ENCODE data around the gene AHSA1.

Gene AHSA1

DNA sequence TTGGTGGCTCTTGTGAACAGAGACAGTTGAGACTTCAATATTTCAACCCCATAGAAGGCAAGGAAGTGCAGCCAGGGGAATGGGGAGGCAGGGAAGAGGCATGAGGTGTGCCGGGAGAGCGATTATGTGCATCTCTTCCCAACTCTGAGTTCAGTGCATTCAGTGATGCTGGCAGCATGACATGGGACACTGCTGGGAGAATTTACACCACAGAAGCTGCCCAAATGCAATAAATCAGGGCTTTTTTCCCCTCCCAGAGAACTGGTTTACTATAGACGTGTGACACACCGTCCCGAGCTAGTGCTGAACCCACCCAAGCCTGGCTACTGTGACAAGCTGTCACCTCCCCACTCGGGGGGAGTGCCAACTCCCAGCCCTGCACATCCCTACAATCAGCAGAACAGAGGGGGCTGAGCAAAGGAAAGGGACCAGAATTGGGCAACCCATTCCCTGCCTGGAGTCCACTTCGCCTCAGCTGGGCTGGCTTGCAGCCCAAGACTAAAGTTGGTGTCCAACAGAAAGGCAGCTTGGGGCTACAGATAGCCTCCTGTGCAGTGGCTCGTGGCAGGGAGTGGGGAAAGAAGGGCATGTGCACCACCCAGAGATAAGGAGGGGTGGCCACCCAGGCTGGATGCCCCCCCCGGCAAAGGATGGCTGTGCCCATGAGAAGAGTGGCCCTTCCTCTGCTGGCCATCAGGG, 16.7 kb downstream of the AHSA1 start:
- DNase-seq, result no peak

DNA sequence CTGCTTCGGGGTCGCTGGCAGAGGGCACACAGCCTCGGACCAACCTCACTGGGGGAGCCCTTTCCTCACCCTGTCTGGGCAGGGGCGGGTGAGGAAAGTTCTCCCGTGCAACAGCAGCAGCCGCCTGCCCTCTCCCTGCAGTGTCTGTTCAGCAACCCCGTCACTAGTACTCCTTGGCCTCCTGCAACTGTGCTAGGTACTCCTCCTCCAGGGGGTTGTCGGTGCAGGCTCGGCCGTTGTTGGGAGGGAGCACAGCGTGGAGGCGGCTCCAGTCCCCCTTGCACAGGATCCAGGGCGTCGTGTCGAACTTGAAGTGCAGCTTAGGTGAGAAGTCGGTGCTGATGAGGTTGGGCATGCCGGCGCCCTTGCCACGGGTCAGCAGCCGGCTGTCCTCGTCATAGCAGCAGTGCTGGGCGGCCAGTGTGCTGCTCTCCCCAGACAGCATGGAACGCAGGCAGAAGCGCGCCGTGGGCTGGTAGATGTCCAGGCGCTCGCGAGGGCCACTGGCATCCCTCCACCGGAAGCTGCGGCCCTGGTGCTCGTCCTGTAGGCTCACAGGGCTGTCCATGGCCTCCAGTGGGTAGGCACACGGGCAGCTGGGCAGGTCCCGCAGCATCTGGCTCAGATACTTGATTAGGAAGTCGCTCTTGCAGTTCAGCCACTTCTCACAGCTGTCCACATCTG, 17.7 kb downstream of the AHSA1 start:
- DNase-seq, result no peak

DNA sequence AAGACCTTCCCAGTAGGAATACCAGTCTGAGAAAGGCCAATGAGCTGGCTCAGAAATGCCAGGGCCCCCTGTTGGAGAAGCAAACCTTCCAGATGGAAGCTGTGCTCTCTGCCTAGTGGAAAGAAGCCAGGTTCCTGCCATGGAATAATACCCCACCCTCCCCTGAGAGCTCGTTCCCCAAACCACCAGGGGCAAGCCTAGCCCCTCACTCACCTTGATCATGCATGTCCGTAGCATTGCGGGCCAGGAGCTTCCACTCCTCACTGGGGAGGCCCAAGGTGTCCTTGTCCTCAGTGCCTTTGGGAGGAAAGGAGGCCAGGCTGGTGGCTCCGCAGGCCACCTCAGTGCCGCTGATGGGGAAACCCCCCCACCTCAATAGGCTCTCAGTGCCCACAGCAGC, 20.1 kb downstream of the AHSA1 start:
- DNase-seq, result no peak

DNA sequence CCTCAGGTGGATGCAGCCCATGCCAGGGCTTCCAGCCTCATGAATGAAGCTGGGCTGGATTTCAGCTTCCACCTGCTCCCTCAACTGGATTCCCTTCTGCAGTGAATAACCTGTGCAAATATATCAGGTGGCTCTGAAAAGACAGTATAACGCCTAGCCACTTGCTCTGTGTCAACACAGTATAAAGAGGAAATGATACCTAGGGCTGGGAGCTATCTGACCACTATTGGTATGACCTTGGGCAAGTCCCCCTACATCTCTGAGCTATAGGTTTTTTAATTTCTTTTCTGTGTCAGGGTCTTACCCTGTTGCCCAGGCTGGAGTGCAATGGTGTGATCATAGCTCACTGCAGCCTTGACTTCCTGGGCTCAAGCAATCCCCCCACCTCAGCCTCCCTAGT, 20.9 kb downstream of the AHSA1 start:
- DNase-seq, result no peak

DNA sequence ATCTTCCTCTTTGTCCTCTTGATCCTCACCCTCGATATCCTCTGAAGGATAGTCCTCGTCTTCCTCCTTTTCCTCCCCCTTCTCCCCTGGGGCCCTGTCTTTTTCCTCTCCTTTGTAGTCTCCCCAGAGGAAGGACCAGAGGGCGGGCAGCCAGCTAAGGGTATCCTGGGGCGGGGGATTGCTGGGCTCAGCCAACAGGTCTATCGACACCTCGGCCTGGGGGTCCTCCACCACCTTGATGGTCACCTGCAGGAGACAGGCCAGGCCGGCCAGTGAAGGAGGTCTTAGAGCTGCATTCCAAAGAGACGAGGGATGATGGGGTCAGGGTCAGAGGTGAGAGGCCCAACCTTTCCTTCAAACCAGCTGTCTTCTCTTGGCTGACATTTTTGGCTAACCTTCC, 24.5 kb downstream of the AHSA1 start:
- DNase-seq, result no peak

DNA sequence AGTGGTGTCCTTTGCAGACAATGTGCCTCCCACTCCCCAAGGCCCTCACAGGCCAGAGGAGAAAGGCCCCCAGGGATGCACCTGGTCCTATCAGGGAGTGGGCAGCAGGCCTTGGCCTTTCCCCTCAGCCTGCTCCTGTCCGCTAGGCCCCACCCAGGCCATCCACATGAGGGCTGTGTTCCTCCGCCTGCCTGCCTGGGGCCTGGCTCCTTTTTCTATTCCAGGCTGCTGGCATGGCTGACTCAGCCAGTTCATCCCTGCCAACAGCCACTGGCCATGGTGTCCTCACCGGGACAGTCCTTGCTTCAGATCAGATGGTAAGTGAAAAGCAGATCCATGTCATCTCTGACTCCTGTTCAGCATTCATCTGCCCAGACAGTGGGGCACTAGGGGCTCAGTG, 27.4 kb downstream of the AHSA1 start:
- DNase-seq, result no peak

DNA sequence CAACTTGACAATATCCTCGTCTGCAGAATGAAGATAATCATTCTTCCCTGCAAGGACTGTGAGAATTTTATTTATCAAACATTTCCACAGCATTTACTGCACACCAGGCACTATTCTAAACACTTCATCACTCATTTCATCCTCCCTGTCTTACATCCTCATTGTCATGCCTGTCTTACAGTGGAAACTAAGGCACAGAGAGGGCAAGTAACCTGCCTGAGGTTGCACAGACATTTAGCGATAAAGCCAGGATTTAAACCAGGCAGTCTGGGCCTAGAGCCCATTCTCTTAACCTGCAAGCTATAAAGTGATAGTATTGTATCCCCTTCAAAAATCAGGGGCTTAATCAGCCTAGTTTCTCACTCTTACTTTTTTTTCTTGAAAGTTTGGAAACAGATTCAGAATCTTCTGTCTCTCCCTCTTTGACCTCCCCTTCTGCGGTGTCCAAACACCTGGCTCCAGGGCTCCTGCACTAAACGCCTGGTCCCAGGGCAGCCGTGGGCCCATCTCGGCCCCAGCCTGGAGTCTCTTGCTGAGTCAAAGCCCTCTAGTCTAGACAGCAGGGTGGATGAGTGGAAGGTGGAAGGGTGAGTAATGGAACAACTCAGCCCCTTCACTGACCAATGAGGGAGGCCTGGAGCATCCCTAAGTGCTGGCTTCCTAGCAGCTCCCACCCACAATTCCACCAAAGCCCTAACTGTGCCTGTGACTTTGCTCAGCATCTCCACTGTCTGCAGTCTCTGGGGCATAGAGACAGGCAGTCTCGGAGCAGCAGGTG, 28.2 kb downstream of the AHSA1 start:
- no peak for DNase-seq

DNA sequence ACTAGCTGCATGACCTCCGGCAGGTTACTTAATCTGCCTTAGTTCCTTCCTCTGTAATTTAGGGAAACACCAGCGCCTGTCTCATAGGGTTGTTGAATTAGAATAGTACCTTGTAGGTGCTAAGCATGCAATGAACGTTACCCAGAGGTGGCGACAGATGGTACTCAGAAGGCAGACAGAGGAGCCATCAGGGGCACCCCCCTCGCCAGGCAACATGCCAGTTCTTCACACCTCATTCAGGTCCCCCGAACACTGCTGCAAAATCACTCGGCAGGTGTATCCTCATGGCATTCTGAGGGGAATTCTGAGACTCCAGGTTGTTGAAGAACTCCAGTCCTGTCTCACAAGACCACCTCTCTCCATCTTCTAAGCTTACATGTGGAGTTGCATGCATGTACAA, 30.7 kb downstream of the AHSA1 start:
- DNase-seq, result no peak

DNA sequence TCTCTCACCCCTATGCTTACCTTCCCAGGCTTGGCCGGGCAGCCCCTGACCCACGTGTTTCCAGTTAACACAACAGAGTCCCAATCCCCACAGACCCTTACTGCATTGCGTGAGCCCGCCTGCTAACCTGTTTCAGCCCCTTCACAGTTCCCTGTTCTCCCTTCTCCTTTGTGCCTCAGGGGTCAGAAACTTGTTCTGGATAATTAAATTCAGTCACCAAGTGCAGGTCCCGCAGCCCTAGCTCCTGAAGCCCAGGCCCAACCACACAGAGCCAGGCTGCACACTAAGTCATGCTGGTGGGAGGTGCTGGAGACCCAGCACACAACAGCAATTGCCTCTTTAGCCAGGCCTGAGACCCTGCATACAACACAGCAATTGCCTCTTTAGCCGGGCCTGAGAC, 31.1 kb downstream of the AHSA1 start:
- DNase-seq, result no peak

DNA sequence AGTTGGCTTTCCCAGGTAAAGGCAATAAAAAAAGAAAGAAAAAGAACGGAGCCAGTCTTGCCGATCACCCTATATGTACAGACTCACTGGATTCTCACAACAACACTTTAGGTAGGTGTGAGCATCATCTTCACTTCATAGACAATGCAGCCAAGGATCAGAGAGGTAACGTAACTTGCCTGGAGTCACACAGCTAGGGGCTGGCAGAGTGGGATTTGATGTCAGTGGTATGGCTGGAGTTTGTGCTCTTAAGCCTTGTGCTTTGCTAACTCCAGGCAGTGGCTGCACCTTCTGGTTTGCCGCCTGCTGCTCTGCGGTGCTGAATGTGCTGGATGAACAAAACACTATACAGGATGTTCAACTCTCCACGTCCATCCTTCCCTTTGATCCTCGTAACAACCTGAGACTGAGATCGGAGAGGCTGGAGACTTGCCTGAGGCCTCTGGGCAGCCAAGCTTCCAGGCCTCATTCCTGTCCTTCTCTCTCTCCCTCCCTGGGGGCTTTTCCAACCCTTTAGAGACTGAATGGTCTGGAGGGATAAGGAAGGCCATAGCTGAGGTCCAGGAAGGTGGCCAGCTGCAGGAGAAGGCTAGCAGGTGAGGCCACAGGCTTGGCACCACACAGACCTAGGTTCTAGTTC, 32.6 kb downstream of the AHSA1 start:
- no peak for DNase-seq

DNA sequence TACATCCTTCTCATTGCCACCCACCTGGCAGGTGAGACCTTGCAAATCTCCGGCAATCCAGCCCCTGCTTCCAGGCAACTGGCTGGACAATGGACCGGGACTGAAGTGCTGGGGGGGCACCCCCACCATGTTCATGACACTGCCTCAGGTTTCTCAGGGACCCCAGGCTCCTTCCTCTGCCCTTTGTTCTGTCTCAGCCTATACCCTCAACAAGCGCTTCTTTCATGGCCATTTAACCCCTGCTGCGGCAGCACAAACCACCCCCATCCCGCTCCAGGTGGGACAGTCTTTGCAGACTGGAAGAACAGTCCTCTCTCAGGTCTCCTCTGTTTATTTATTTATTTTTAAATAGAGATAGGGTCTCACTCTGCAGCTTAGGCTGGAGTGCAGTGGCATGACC, 33.2 kb downstream of the AHSA1 start:
- no peak for DNase-seq

DNA sequence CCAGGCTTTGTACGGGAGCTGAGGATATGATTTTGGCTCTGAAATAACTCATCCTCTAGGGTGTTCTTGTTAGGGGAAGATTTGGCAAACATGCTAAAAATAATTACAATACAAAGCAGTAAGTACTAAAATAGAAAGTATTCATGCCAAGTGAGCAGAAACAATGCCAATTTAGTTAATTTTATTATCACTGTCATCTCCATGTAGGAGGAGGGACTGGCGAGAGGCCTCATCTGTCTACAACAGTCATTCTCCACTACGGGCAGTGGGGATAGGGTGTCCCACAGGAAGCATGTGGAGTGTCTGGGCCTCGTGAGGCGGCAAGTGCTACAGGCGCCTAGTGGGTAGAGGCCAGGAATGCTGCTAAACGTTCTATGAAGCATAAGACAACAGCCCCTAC, 37.4 kb downstream of the AHSA1 start:
- DNase-seq, result no peak

DNA sequence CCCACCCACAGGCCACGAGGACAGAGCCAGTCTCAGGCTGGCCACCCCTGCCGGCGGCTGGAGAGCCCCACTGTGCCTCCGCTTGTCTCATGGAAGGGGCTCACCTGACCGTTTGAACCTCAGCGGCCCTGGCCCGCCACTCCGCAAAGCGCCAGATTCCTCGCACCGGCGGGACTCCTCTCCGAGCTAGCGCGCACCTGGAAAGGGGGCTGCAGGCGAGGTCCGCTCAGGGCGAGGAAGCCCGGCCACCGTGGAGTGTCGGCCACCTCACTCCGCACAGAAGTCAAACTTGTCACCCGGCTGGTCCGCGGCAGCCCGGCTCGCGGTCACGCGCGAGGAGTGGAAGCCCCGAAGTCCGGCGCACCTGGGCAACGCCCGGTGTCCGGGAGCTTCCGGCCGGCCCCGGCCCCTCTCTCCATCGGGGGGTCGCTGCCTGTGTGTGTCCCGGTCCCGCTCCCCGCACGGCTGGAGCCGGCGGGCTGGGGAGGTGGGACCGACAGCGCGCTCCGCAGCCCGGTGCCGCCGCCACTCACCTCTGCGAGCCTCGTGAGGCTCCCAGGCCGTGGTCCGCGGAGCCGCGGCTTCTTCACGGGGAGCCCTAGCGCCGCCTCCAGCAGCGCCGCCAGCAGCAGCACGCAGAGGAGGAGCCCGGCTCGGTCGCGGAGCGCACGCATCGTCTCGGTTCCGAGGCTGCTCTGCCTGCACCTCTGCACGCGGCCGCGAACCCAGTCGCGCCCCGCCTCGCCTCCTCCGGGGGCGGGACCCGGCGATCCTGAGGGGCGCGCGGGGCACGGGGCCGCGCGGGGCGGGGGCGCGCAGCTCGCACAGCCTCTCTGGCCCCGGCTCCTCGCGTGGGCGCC, 40.5 kb downstream of the AHSA1 start, which contains the start of gene ISM2:
Gene ISM2 (minus strand): TSS at position 697 of the 860 bp plus-strand sequence. CDS start 23 bp downstream, at position 674.
- no peak for DNase-seq

DNA sequence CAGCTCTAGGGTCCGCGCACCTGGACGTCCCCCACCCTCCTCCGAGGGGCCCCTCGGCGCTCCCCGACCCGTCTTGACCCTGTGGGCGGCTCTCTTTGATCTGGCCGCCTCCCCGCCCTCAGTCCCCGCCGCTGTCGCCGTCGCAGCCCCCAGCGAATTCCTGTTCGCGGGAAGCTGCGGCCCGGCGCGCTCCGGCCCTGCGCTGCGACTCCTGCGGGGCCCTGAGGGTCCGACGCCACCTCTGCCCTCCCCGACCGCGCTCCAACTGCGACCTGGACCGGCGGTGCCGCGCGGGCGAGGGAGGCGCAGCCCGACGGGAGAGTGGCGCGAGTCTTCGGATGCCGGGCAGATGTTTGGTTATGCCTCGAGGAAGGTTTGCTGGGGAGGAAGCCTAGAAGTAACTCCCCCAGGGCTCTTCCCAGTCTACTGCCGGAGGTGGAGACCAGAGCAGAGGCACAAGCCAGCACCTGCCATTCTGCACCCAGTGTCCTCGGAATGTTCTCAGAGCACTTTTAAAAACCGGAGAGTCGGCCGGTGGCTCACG, 41.2 kb downstream of the AHSA1 start:
- DNase-seq, result no peak

DNA sequence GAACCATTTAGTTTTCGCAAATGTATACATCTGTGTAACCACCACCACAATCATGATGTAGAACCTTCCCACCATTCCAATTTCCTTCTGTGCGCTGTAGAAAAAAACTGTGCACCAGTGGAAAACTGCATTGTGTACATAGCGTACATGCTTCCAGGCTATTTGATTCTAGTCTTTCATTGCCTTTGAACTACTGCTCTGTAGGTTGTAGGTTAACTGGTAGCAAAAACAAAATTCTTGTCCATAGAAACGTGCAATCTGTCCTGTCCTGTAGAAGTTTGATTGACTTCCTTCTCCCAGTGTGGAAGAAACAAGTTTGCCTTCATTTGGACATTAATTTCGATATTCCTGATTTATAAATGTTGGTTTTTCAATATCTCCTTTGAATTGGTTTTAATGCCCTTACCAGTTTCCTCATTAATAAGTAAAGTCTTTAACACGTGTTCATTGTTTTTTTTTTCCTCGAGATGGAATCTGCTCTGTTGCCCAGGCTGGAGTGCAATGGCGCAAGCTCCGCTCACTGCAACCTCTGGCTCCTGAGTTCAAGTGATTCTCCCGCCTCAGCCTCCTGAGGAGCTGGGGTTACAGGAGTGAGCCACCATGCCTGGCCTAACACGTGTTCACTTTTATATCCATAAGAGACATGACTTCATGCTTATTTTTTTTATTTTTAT, 44.4 kb downstream of the AHSA1 start:
- no peak for DNase-seq

DNA sequence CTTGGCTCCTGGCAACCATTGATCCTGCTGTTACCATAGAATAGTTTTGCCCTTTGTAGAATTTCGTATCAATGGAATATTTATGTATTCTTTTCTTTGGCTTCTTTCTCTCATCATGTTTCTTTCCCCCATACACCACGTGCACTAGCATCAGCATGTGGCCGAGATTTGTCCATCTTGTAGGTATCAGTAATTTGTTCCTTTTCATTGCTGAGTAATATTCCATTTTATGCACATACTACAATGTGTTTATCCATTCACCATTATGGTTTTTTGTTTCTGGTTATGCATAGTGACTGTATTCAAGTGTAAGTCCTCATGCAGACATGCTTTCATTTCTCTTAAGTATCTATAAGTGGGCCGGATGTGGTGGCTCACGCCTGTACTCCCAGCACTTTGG, 45.2 kb downstream of the AHSA1 start:
- DNase-seq, result no peak

DNA sequence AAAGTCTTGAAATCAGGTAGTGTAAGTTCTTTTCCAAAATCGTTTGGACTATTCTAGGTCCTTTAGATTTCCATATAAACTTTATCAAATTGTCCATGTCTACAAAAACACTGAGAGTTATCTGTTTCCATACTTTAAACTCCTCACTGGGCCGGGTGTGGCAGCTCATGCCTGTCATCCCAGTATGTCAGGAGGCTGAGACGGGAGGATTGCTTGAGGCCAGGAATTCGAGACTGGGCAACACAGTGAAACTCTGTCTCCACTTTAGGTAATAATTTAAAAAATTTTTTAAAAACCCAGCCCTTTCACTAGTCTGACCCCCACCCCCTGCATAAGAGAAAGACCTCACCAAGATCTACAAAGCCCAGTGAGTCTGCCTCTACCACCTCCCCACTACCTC, 47.1 kb downstream of the AHSA1 start:
- DNase-seq, result no peak

DNA sequence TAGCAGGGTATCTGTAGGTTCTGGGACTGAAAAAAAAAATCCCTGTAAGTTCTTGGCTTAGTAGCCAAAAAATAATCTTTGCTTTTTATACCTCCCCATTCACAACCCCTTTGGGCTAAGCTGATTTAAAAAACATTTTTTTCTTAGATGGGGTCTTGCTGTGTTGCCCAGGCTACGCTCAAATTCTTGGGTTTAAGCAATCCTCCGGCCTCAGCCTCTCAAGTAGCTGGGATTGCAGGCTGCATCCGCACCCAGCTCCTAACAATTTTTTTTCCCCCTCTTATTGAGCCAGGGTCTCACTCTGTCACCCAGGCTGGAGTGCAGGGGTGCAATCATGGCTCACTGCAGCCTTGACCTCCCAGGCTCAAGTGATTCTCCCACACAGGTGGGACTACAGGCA, 49.9 kb downstream of the AHSA1 start:
- DNase-seq, result no peak

DNA sequence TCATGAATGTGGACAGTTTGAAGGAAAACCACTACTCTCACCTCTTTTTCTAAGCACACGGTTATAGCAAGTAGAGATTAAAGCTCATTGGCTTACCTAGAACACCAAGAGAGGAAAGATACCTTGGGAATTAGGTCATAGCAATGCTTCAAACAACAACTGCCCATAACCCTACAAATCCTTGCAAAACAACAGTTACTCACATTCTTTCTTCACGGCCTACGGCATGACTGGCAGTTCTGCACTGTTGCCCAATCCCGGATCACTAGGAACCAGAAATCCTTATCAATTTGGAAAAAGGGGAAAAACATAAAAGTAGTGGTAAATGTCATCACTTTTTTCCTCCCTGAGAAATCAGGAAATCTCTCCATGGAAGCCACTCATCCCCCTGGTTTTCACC, 50.4 kb downstream of the AHSA1 start:
- DNase-seq, result no peak

DNA sequence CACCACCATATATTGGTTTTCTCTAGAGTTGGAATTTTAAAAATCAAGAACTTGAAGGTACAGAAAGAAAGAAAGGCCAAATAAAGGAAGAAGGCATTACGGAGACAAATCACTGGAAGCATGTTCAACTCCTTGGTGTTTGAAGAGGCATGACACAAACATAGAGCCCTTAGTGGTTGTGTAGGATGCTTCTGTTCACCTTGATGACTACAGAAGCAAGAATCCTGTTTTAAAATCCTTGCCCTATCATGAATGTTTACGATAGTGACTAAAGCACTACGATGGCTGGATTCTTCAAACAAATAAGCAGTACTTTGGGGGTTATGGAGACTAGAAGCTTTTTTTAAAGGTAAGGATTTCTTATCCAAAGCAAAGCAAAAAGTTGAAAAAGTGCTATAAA, 51.0 kb downstream of the AHSA1 start:
- no peak for DNase-seq

DNA sequence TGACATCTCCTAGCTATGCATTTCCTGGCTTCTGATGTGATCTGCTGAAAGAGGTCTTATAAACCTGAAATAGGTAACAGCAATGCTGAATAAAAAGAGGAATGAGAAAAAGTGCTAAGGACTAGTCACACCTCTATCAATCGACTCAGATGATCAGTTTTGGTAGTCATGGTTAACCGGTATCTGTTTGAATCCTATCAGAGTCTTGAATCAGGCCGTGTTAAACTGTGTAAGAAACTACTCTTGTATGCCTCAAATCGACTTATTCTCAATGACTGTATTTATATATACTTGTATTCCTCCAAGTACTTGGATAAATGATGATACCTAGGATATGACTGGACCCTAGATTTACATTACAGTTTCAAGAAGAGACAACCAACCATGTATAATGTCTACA, 51.5 kb downstream of the AHSA1 start:
- no peak for DNase-seq
